Retina (tissue), 1 donor: ENCODE results near the gene PLA2G12A.
"Not testable (repeated sequence)": the region's sequence is repeated elsewhere in the genome, so short reads cannot be mapped to it uniquely, and the experiment has no call there.

ENCODE experiments used
- DNase-seq: peaks from one replicate; pipeline ENCODE4 v3.0.0-alpha.2; 2016

PLA2G12A gene

DNA sequence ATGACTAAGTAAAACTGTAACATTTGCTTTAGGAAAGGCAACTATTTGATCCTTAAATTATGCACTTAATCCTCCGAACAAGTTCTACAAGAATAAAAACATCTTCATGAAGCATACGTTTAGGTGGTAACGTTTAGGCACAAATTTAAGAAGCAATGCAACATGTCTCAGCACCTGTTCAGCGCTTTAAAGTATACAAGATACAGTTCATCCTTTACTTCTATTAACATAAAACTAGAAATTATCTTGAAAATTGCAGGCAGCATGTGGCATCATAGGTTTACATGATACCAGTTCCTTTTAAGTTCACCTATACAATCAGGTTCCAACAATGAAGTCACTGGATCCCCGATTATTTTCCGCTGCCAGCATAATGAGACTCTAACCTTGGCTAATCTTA, 1.5 kb downstream of the PLA2G12A start:
- no peak for DNase-seq

DNA sequence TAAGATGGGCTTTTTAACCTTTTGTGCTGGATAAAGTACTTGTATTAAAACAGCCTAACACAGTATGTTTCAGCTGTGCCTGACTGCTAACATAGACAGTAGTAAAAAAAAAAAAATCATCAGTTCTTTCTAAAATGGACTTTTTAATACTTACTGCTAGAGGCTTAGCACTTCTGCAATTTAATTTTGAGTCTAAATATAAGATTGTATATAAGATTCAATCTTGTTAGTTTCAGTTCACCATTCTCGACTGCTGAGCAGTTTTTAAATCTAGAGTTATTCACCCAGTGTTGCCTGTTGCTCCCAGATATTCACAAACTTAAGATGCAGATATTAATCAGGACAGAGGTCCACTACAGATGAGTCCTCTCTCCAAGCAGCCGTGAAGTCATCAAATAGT, 6.8 kb downstream of the PLA2G12A start:
- no peak for DNase-seq

DNA sequence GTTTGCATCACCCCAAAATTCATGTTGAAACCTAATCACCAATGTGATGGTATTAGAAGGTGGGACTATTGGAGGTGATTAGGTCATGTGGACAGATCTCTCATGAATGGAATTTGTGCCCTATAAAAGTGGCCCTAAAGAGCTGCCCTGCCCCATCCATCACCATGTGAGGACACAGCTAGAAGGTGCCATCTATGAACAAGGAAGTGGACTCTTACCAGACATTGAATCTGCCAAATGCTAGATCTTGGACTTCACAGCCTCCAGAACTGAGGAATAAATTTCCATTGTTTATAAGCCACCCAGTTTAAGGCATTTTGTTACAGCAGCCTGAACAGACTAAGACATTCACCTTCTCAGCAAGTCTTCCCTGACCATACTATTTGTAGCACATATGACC, 7.5 kb downstream of the PLA2G12A start:
- DNase-seq, result no peak

DNA sequence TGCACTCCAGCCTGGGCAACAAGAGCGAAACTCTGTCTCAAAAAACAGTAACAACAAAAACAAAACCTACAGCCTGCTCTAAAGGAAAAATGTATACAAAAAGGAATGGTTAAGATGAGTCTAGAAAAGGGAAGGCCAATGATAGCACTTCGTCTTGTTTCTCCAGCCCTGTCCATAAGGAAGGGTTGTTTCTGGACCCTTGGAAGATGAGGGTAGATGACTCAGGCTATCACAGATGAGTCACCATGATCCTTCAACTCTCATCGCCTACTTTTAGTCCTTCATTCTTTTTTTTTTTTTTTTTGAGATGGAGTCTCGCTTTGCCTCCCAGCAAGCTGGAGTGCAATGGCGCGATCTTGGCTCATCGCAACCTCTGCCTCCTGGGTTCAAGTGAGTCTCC, 8.8 kb downstream of the PLA2G12A start:
- DNase-seq, result no peak

DNA sequence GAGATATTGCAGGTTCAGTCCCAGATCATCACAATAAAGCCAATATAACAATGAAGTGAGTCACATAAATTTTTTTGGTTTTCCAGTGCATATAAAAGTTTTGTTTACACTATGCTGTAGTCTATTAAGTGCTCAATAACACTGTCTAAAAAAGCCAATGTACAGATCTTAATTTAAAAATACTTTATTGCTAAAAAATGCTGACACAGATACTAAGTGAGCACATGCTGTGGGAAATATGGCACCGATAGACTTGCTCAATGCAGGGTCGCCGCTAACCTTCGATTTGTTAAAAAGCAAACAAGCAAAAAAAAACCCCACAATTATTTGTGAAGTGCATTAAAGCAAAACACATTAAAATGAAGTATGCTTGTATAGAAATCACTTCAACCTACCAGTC, 10.3 kb downstream of the PLA2G12A start:
- DNase-seq, result no peak

DNA sequence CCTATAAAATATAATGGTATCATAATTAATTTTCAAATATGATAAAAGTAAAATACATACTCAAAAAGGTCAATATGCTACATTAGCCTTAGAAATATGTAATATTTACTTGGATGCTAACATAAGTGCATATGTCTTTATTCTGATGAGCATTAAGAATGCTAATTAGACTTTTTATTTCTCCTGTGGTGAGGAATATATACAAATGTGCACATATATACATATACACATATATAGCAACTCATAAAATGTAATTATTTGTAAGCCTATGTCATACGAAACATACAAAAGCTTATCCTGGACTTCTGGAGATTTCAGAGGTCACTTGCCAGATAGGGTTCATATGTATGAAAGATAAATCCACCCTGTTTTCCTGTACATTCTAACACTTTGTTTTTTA, 11.1 kb downstream of the PLA2G12A start:
- DNase-seq, result no peak

DNA sequence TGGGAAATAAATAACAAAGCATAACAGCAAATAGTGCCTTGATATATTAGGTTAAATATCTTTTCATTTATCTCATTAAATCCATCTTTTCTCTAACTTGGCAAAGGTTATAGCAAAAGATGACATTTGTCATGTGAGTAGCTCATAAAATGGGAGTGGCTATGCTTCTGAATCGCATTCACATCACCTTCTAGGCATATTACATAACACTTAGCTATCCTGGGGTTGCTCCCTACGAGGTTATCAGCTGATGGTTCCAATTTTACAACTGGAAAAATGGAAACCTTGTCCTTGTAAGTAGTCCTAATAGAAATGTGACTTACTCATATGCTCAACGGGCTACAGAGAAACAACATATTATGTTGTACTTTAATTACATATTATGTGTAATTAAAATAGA, 16.4 kb downstream of the PLA2G12A start:
- DNase-seq, result no peak

DNA sequence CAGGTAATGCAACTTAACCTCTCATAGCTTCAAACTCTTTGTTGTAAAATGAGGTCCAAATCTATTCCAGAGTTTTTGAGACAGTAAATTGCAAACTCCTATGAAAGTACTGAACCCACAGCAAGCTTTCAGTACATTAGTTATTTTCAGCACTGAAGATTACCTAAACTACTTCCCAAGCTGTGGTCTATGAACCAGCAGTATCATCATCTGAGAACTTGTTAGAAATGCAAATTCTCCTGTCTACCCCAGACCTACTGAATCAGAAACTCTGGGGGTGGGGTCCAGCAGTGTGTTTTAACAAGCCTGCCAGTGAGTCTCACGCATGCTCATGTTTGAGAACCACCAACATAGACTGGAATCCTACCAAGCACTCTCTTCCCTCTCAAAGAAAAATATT, 20.9 kb downstream of the PLA2G12A start:
- DNase-seq, result no peak

DNA sequence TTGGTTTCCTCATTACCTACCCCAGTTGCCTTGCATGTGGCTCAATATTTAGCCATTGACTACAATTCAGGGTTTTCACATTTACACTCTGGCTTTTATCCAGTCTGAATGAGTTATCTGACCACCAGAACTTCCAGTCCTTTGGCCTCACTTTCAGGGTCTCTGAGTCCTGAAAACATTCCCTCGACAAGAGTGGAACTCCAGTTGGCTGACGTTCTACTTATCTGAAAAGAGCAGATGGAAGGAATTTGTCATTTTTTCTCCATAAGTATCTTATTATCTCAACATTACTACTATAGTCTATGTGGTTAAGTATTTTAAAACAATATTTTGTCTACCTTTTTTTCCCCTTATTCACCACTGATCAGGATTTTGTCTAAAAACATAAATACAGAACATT, 21.4 kb downstream of the PLA2G12A start:
- no peak for DNase-seq

DNA sequence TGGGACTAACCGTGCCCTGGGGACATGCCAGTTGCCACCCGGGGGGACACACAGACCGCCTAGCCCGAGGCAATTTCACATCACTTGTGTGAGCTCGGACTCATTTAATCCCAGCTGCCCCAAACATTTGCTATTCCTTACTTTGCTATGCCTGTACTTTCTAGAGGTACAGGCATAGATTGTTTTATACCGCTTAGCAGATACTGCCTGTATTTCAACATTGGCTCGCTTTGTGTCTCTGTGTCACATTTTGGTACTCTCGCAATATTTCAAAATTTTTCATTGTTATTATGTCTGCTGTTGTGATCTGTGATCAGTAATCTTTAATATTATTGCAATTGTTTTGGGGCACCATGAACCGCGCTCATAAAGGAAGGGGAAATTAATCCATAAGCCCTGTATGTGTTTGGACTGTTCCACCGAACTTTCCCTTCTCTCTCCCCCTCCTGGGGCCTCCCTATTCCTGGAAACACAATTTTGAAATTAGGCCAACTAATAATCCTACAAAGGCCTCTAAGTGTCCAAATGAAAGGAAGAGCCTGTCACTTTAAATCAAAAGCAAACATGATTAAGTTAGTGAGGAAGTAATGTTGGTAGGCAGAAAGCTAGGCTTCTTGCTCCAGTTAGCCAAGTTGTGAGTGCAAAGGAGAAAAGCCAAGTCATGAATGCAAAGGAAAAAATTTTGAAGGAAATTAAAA, 26.1 kb downstream of the PLA2G12A start:
- DNase-seq, result peak; percentile 75

DNA sequence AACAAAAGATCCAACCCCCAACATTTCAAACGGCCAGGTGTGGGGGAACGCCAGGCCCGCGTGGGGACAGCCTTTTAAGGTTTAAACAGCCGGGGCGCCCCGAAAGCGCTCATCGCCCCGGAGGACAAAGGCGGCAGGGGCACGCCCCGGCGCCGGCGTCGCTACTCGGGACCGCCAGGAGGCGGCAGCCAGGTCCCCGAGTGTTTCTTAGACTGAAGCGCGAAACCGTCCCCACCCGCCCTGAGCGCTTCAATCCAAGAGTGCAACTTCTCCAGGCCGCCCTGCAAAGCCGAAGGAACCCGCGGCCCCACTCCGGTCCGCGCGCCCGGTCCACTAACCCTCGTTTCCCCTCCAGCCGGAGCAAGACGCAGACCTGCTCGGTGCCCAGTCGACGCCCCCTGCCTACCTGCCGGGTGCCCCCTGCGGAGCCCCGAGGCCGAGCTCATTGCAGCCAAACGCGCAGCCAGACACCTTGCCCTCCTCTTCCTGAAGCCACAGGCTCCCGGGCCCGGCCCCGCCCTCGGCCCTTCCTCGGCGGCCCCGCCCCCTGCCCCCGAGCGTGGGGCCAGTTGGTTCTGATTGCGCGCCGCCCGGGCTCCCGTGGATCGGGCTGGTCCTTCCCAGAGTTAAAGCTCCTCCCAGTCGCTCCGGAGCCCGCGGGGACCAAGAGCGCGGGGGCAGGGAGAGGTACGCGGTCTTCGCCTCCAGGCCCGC, 26.8 kb downstream of the PLA2G12A start, which contains the start of gene CASP6:
CASP6 (minus strand) TSS at position 496 of the 714 bp plus-strand sequence; CDS start at position 446, 50 bp downstream.
- DNase-seq, result peak; percentile 96

DNA sequence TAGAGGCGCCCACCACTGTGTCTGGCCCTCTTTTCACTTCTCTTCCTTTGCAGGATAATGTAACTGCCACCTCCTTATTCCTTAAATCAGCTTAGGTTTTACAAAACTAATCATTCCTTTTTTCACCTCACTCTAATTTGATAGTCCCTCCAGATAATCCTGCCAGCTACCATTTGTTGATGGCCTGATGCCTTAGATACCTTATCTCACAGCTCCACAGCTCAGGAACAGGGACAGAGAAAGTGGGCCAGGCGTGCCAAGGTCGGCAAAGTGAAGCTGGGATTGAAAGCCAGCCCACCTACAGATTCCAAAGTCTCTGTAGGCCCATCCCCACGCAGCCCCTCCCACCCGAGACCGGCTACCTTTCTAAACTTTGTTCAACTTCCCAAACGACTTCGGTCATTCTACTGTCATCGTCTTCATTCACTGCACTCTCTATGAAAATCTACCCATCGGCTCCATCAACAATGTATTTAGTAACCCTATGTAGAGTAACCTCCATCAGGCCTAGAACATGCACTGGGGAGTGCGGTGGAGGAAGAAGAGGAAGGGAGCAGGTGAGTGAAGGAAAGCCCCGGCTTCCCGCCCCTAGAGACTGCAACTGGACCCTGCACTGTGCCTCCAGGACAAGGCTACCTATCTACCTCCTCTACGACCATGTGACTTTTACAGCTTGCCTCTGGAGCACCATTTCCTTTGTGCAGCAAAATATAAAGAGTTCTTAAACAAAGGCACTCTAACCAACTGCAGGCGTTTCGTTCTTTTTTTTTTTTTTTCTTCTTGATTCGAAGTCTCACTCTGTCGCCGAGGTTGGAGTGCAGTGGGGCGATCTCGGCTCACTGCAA, 28.1 kb downstream of the PLA2G12A start:
- peak; percentile 59 for DNase-seq

DNA sequence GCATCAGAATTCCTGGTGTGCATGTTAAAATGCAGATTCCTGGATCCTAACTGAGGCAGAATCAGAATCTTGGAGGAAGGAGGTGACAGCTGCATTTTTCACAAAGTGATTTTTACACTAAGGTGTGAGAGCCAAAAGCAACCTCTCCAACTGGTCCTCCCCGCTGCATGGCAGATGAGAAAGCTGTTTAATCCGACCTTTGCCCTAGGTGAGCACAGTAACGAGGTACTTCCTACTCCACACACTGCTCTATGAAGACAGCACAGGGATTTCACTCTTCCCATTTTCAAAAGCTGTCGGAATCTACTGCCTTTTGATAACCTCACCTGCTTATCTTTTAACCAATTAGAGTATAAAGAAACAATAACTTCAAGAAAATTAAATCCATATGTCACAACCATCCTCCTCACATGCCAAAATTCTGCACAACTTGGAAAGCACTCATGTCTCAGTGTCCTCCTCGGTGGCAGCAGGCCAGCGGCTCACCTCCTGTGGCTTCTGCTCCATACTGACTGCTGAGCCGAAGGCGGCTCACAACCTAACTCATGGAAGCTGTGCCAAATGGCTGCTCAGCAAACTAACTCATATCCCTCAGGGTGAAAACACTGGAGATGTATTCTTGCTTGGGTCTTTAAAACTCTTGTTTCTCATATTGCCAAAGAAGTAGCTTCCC, 30.2 kb downstream of the PLA2G12A start:
- no peak for DNase-seq

DNA sequence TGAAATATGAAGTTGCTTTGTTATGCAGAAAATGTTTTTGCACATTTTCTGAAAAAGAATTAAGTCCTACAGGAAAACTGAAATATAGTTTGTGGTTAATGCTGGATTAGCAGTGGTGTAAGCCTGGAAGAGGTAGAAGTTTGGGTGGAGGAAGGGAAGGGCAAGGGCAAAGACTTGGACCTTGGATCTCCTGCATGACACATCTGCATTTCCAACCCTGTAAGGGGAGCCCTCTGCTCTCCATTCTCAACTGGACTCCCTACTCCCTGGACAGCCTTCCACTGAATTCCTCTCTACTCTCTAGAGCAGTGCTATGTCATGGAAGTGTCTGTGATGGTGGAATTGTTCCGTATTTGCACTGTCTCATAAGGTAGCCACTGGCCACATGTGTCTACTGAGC, 31.2 kb downstream of the PLA2G12A start:
- no peak for DNase-seq

DNA sequence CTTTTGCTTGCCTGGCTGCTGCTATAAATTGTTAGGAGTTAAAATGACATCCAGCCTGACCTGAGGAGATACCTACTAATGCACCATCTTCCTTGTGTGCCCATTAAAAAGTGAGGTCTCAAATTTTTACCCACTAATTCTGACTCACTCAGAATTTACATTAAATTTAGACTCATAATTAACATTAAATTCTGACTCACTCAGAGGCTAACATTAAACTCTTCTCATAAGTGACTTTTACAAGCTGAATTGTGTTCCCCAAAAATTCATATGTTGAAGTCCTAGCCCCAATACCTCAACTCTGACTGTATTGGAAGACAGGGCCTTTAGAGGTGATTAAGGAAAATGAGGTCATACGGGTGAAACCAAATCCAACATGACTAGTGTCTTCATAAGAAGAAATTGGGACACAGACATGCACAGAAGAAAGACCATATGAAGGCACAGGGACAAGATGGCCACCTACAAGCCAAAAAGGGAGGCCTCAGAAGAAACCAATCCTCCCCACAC, 38.4 kb downstream of the PLA2G12A start:
- DNase-seq, result no peak

DNA sequence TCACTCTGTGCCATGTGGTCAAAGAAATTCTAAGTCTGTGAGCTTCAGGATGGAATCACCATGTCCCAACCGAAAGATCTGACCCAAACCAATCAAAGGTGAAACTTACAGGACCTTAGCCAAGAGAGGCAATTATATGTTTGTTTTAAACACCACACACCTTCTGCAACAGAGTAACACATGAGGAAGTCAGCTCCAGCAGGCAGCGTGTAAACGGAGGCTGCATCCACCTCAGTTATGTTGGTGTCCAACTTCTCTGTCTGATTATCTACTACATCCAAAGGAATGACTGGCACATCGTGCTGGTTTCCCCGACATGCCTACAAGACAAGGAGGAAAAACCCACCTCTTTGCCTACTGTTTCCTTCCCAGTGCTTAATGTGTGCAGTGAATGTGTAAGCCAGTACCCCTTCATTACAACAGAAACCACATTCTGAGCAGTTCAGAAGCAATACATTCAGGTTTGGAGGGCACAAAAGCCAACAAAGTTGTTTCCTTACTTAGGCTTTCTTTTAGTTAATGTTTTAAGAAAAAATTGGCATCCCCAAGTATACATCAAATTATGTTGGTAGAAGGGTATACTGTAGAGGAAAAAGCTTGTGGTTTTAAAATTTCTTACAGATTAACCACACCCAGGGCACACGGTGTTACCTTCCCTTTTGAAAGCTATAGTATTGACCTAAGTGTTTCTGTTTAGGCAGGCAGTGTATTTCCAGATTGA, 39.0 kb downstream of the PLA2G12A start:
- no peak for DNase-seq

DNA sequence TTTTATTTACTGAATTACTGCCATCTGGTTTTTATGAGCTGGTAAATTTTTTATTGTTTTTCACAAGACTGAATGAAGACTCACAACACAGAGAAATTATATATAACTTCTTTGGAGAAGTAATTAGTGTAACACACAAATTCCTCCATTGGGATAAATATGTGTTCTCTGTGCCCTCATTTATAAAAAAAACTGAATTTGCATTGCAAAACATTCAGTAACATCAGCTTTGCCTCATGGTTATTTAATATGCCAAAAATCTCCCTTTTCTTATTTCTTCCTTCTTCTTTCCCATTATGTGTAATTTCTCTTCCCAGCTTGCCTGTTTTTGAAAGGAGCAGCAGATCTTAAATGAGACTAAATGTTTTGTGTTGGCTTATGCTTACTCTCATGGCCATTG, 45.1 kb downstream of the PLA2G12A start:
- DNase-seq, result no peak

DNA sequence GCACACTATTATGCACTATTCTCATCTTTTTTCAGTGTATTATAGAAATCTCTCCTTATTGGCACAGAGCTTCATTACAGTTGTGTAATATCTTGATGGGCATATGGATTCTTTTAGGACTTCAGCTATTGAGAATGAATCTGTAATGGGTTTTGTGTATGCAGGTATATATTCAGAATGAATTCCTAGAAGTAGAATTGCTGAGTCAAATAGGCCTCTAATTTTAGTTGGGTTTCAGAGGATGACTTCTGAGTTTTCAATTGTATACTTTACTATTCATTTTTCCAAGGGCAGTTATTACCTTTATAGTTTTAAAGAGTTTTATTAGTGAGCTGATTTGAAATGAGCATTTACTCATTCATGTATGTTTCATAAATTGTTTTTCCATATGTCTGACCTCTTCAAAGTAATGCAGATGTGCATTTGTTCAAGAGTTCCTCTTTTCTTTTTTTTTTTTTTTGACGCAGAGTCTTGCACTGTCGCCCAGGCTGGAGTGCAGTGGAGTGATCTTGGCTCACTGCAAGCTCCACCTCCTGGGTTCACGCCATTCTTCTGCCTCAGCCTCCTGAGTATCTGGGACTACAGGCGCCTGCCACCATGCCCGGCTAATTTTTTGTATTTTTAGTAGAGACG, 46.1 kb downstream of the PLA2G12A start:
- DNase-seq, result no peak

DNA sequence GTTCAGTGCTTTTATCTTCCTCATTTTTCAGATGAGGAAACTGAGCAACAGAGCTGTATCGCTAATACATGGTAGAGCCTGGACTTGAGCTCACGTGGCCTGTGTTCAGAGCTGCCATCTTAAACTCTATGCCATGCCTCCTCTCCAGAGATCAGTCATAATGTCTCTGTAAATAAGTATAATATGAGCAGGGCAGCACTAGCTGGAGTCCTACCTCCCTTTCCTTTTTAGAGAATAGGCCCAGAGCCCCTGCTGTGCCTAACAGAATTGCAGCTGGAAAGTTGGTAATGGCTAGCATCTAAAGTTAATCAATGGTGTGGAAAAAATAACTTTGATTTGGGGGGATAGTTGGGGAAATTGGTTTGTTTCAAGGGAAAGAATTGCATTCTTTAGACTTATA, 47.0 kb downstream of the PLA2G12A start:
- no peak for DNase-seq

DNA sequence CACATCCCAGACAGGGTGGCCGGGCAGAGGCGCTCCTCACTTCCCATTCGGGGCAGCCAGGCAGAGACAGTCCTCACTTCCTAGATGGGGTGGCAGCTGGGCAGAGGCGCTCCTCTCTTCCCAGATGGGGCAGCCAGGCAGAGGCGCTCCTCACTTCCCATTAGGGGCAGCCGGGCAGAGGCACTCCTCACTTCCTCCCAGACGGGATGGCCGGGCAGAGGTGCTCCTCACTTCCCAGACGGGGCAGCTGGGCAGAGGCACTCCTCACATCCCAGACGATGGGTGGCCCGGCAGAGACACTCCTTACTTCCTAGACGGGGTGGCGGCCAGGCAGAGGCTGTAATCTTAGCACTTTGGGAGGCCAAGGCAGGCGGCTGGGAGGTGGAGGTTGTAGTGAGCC, 50.9 kb downstream of the PLA2G12A start:
- DNase-seq, result not testable (repeated sequence)

DNA sequence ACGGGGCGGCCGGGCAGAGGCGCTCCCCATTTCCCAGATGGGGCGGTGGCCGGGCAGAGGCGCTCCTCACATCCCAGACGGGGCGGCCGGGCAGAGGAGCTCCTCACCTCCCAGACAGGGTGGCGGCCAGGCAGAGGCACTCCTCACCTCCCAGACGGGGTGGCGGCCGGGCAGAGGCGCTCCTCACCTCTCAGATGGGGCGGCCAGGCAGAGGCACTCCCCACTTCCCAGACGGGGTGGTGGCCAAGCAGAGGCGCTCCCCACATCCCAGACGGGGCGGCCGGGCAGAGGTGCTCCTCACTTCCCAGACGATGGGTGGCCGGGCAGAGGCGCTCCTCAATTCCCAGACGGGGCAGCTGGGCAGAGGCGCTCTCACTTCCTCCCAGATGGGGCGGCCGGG, 51.4 kb downstream of the PLA2G12A start:
- not testable (repeated sequence) for DNase-seq

DNA sequence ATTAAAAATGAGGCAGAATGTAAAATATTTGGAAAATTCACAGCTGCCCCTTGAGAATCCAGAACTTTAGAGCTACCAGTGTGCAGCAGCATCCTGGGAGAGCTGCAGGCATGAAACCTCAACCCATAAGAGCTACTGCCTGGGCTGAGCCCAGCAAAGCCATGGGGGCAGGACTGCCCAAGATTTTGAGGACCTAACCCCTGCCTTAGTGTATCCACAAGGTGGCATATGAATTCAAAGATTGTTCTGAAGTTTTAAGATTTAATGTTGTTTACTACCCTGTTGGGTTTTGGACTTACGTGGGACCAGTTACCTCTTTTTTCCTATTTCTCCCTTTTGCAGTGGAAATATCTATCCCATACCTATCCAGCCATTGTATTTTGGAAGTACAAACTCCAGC, 53.0 kb downstream of the PLA2G12A start:
- no peak for DNase-seq
